H1 (cell line): ENCODE data around the gene BANF1. TPM values are rescaled to one million over a fixed set of nuclear protein-coding genes. Genes with fewer than 3 reads are reported as not detected.

ENCODE experiments used
- CTCF ChIA-PET: fragments of 300-600 bp; sonication (Branson Sonifier 250); formaldehyde crosslinking; loops from one replicate; lab custom pipeline; 2021; ENCODE audit not compliant: partially characterized antibody; lab: Charles Lee
- POLR2A ChIA-PET: fragments of 300-600 bp; sonication (Branson Sonifier 250); formaldehyde crosslinking; loops from one replicate; lab custom pipeline; 2021; ENCODE audit warnings: inconsistent platforms; ENCODE audit not compliant: partially characterized antibody; lab: Charles Lee
- DNase-seq, 2 experiments: peaks; one replicate each; pipeline versions ENCODE4 v3.0.0 to v3.0.0-alpha.2; 2010 to 2022; ENCODE audit warnings: low spot score in 2 of 2, low read depth in 1 of 2, mixed read lengths in 1 of 2
- FAIRE-seq: peaks from 2 replicates; lab custom pipeline; 2011; peaks lifted over from hg19 to GRCh38; lab: Jason Lieb, UNC
- H2AFZ ChIP-seq: 2 replicates; pipeline ENCODE4 v1.8.1; 2012; ENCODE audit warnings: low read length, inconsistent platforms
- H2AK5ac ChIP-seq: 2 replicates; pipeline ENCODE4 v1.6.1; 2013; ENCODE audit warnings: low read depth, low read length
- H2BK120ac ChIP-seq: replicated peaks from 2 replicates; pipeline ENCODE3; 2013; ENCODE audit warnings: low read depth, low read length, inconsistent platforms
- H2BK12ac ChIP-seq: 2 replicates; pipeline ENCODE4 v1.6.1; 2013; ENCODE audit warnings: low read depth, low read length
- H2BK15ac ChIP-seq: 2 replicates; pipeline ENCODE4 v1.6.1; 2013; ENCODE audit warnings: low read length
- H2BK20ac ChIP-seq: 2 replicates; pipeline ENCODE4 v1.6.1; 2013; ENCODE audit warnings: low read length
- H2BK5ac ChIP-seq: 2 replicates; pipeline ENCODE4 v1.6.1; 2013; ENCODE audit warnings: low read depth, low read length
- H3K14ac ChIP-seq: 2 replicates; pipeline ENCODE4 v1.6.1; 2013; ENCODE audit warnings: inconsistent platforms; ENCODE audit not compliant: insufficient read length
- H3K18ac ChIP-seq: 2 replicates; pipeline ENCODE4 v1.6.1; 2013; ENCODE audit warnings: low read length; ENCODE audit errors: extremely low read depth
- H3K23ac ChIP-seq: 2 replicates; pipeline ENCODE4 v1.6.1; 2013; ENCODE audit warnings: inconsistent platforms; ENCODE audit not compliant: insufficient read length
- H3K23me2 ChIP-seq: 2 replicates; pipeline ENCODE4 v1.6.1; 2013; ENCODE audit warnings: low read depth, low read length
- H3K27ac ChIP-seq: 2 replicates; pipeline ENCODE4 v1.6.1; 2011; ENCODE audit warnings: low read depth, low read length, inconsistent platforms
- H3K27me3 ChIP-seq, 4 experiments: replicated peaks in 1 of 4; 1 replicate in 1 of 4; 2 replicates in 3 of 4; pipeline versions ENCODE4 v1.6.1 to v1.8.1; 2011 to 2013; ENCODE audit warnings: low read length in 3 of 4, mild to moderate bottlenecking in 3 of 4, inconsistent platforms in 2 of 4, mixed read lengths in 2 of 4, moderate library complexity in 1 of 4; ENCODE audit not compliant: control insufficient read depth in 3 of 4, insufficient read depth in 3 of 4; ENCODE audit errors: extremely low read depth in 1 of 4
- H3K36me3 ChIP-seq, 4 experiments: 2 replicates each; pipeline versions ENCODE4 v1.6.1 to v1.8.1; 2011 to 2013; ENCODE audit warnings: mild to moderate bottlenecking in 4 of 4, low read length in 3 of 4, moderate library complexity in 2 of 4, control low read depth in 1 of 4, inconsistent platforms in 1 of 4; ENCODE audit not compliant: insufficient read depth in 4 of 4, control insufficient read depth in 2 of 4
- H3K4ac ChIP-seq: replicated peaks from 2 replicates; pipeline ENCODE3; 2013; ENCODE audit warnings: low read length, low read depth, mixed read lengths, inconsistent platforms; ENCODE audit not compliant: insufficient read length
- H3K4me1 ChIP-seq, 4 experiments: replicated peaks in 1 of 4; 1 replicate in 1 of 4; 2 replicates in 3 of 4; pipeline versions ENCODE4 v1.6.1 to v1.8.1; 2011 to 2013; ENCODE audit warnings: low read length in 3 of 4, inconsistent platforms in 2 of 4, mixed read lengths in 1 of 4; ENCODE audit not compliant: insufficient read depth in 4 of 4, control insufficient read depth in 3 of 4
- H3K4me2 ChIP-seq, 2 experiments: 2 replicates each; pipeline versions ENCODE4 v1.6.1 to v1.8.1; 2011 to 2013; ENCODE audit warnings: low read depth in 2 of 2, low read length in 2 of 2, control low read depth in 1 of 2, inconsistent platforms in 1 of 2, mild to moderate bottlenecking in 1 of 2; ENCODE audit not compliant: insufficient read depth in 1 of 2
- H3K4me3 ChIP-seq, 4 experiments: fragments of 200-600, 300-600 bp in 1 of 4; sonication (generic), shearing (Covaris generic), sonication (Bioruptor Twin) in 1 of 4; 2 replicates each; pipeline versions ENCODE4 v1.5.1 to v1.8.1; 2011 to 2016; ENCODE audit warnings: low read length in 4 of 4, low read depth in 3 of 4, control low read depth in 2 of 4, inconsistent platforms in 2 of 4, mild to moderate bottlenecking in 2 of 4, mixed read lengths in 1 of 4, moderate library complexity in 1 of 4; ENCODE audit not compliant: insufficient read depth in 2 of 4; ENCODE audit errors: extremely low read depth in 1 of 4
- H3K56ac ChIP-seq: replicated peaks from 2 replicates; pipeline ENCODE3; 2013; ENCODE audit warnings: low read depth, mild to moderate bottlenecking, mixed read lengths, low read length, inconsistent platforms; ENCODE audit not compliant: insufficient read length
- H3K79me1 ChIP-seq: 2 replicates; pipeline ENCODE4 v1.6.1; 2013; ENCODE audit warnings: low read depth, low read length, control low read depth
- H3K79me2 ChIP-seq, 2 experiments: 2 replicates each; pipeline versions ENCODE4 v1.6.1 to v1.8.1; 2012 to 2013; ENCODE audit warnings: low read length in 2 of 2, mild to moderate bottlenecking in 2 of 2, inconsistent platforms in 1 of 2; ENCODE audit not compliant: insufficient read depth in 2 of 2, control insufficient read depth in 1 of 2
- H3K9ac ChIP-seq, 4 experiments: replicated peaks in 1 of 4; 1 replicate in 1 of 4; 2 replicates in 3 of 4; pipeline versions ENCODE4 v1.6.1 to v1.8.1; 2011 to 2013; ENCODE audit warnings: low read depth in 3 of 4, low read length in 3 of 4, control low read depth in 2 of 4, mild to moderate bottlenecking in 2 of 4, moderate library complexity in 2 of 4, inconsistent platforms in 1 of 4; ENCODE audit errors: extremely low read depth in 1 of 4
- H3K9me3 ChIP-seq, 2 experiments: 2 replicates each; pipeline versions ENCODE4 v1.6.1 to v1.8.1; 2012 to 2013; ENCODE audit warnings: mild to moderate bottlenecking in 2 of 2, moderate library complexity in 2 of 2, control low read depth in 1 of 2, inconsistent platforms in 1 of 2, low read depth in 1 of 2, low read length in 1 of 2, mixed read lengths in 1 of 2; ENCODE audit not compliant: insufficient read depth in 2 of 2
- H4K20me1 ChIP-seq, 2 experiments: replicated peaks in 1 of 2; 2 replicates each; pipeline versions ENCODE3 to v1.8.1; 2011 to 2013; ENCODE audit warnings: inconsistent platforms in 2 of 2, low read length in 2 of 2, mild to moderate bottlenecking in 1 of 2; ENCODE audit not compliant: insufficient read depth in 2 of 2, control insufficient read depth in 1 of 2
- H4K5ac ChIP-seq: 2 replicates; pipeline ENCODE4 v1.6.1; 2013; ENCODE audit warnings: low read length, low read depth, mixed read lengths, inconsistent platforms; ENCODE audit not compliant: insufficient read length
- H4K8ac ChIP-seq: 2 replicates; pipeline ENCODE4 v1.8.0; 2013; ENCODE audit warnings: mild to moderate bottlenecking, moderate library complexity, low read length, inconsistent platforms; ENCODE audit not compliant: insufficient read depth; ENCODE audit errors: extremely low read depth
- H4K91ac ChIP-seq: replicated peaks from 2 replicates; pipeline ENCODE3; 2013; ENCODE audit warnings: low read length, mixed read lengths, inconsistent platforms; ENCODE audit not compliant: insufficient read length
- CHD1 ChIP-seq: IDR thresholded peaks from 2 replicates; pipeline ENCODE4 v1.6.1; 2012; ENCODE audit warnings: low read depth, low read length, improper control_type of control experiment
- NRF1 ChIP-seq: IDR thresholded peaks from 2 replicates; pipeline ENCODE4 v1.6.1; 2011; ENCODE audit warnings: mild to moderate bottlenecking, low read depth, low read length, improper control_type of control experiment
- RAD21 ChIP-seq, 2 experiments: IDR thresholded peaks in 1 of 2; conservative IDR thresholded peaks in 1 of 2; 2 replicates each; pipeline ENCODE4 v1.6.1; 2011; ENCODE audit warnings: low read depth in 2 of 2, low read length in 2 of 2, improper control_type of control experiment in 1 of 2, inconsistent platforms in 1 of 2, mild to moderate bottlenecking in 1 of 2, moderate library complexity in 1 of 2
- SIRT6 ChIP-seq: IDR thresholded peaks from one replicate; pipeline ENCODE4 v1.7.1; 2012; ENCODE audit warnings: low read length, inconsistent platforms
- TAF1 ChIP-seq: IDR thresholded peaks from 2 replicates; pipeline ENCODE4 v1.6.1; 2011; ENCODE audit warnings: mild to moderate bottlenecking, low read depth, low read length
- WGBS, 2 experiments: shearing (Covaris generic) in 1 of 2; methylation state at CpG; one replicate each; pipeline versions ENCODE4 v1.1.6 to v1.1.7; 2013 to 2015; ENCODE audit warnings: low lambda C conversion rate in 2 of 2, mixed read lengths in 2 of 2, inconsistent platforms in 1 of 2, low coverage in 1 of 2, missing lambda C conversion rate in 1 of 2; ENCODE audit not compliant: insufficient replicate concordance in 2 of 2, insufficient coverage in 1 of 2, insufficient read length in 1 of 2; ENCODE audit errors: extremely low coverage in 1 of 2, missing lambda C conversion rate in 1 of 2; 5-methylcytosine and 5-hydroxymethylcytosine counted together
- polyA plus RNA-seq, 7 experiments: library from polyadenylated mRNA; depleted of rRNA in 3 of 7; stranded (reverse) in 5 of 7; unstranded in 2 of 7; fragments of >200 nt in 5 of 7; fragments of 200-250 nt in 2 of 7; gene quantifications; 1 replicate in 5 of 7; 2 replicates in 1 of 7; 4 replicates in 1 of 7; pipeline versions ENCODE4 v1.2.1 to v1.2.3, GENCODE V29; 2011 to 2013; ENCODE audit warnings: missing spikeins in 2 of 7, mixed read lengths in 2 of 7
- total RNA-seq: library from RNA; stranded (reverse); fragmentation: NEBNext Ultra II Directional; extraction: Animal tissue kit (Norgen Biotek cat#: 25700); gene quantifications from 2 replicates; pipeline ENCODE4 v1.2.1, GENCODE V29; 2021

The BANF1 gene
- total and polyA plus RNA-seq, 2 of the 8 experiments (the other 6 are each of a cell fraction or from before 2014, with no cell fraction given) = 330 to 467 TPM

- no peaks in the 10 kb centered on the region for H3K79me1 ChIP-seq
- no peak overlapping the region for H3K14ac ChIP-seq
- no peaks in the 10 kb centered on the region for H3K27me3 ChIP-seq
- H3K9me3 ChIP-seq = no peaks in the 10 kb centered on the region
- CTCF ChIA-PET = interaction anchor here (1.4 to 18.4 kb wide), 3 partner anchors 20 to 101 kb away, joined by 3 to 281 read pairs (median 3); partner anchors contain the start of genes CCDC85B, FIBP and SART1
- no peak overlapping the region for H3K4me3 ChIP-seq
- peak overlapping the region; percentile 29; the same call in 1 of the 2 replicates for H4K8ac ChIP-seq
- 86% methylated on average over 12 of the region's 16 CpGs; no CpG with 5 or more reads in 1 of the 2 experiments for WGBS, 2 experiments
- no peak overlapping the region for H3K4ac ChIP-seq
- H2BK5ac ChIP-seq = no peak overlapping the region
- H3K4me2 ChIP-seq = no peak overlapping the region
- H3K23ac ChIP-seq = no peak overlapping the region
- no peak overlapping the region for H4K5ac ChIP-seq
- no peaks in the 10 kb centered on the region for H3K79me2 ChIP-seq
- H3K4me1 ChIP-seq = no peaks in the 10 kb centered on the region
- DNase-seq (no peak), FAIRE-seq (no peak)
- TF ChIP-seq CHD1 = no peak
- TF ChIP-seq RAD21 (IDR thresholded peaks at IDR 0.05 in 1 of 2, conservative IDR thresholded peaks at IDR 0.05 in 1 of 2; ENCODE audit: low read depth in 2 of 2, low read length in 2 of 2) = 0 out of 4 replicates have a peak, but pooled peaks of 1 of the 2 experiments have one; percentile 1
- TF ChIP-seq NRF1 = no peak
- TF ChIP-seq TAF1 = no peak
- TF ChIP-seq SIRT6 = no peak
- H2BK12ac ChIP-seq = no peak overlapping the region
- no peak overlapping the region for H2AFZ ChIP-seq
- no peak overlapping the region for H2BK20ac ChIP-seq
- no peak overlapping the region for H4K91ac ChIP-seq
- peaks cover 2 to 18% (median 14%) of the 10 kb centered on the region in 4 experiments; a peak in 7 of 8 replicates for H3K36me3 ChIP-seq
- H2AK5ac ChIP-seq = no peak overlapping the region
- peaks cover 0 to 2% of the 10 kb centered on the region in 2 experiments for H4K20me1 ChIP-seq
- H2BK15ac ChIP-seq = no peak overlapping the region
- no peak overlapping the region; a peak in 2 of 7 replicates for H3K9ac ChIP-seq
- H3K56ac ChIP-seq = no peak overlapping the region
- H3K27ac ChIP-seq = no peak overlapping the region
- POLR2A ChIA-PET = interaction anchor here (0.5 to 1.8 kb wide), 7 partner anchors 9 to 283 kb away, joined by 3 to 5 read pairs (median 3); no protein-coding TSS in a partner anchor
- no peak overlapping the region for H3K18ac ChIP-seq
- H3K23me2 ChIP-seq = no peaks in the 10 kb centered on the region
- no peak overlapping the region for H2BK120ac ChIP-seq
These were observed 20.1 kb upstream of the BANF1 start for GRCh38 chr11:65981972-65982823.
